Erythroblast (primary cell): ENCODE measurements around the gene RTN3.

Source experiments
- GATA1 ChIP-seq: IDR thresholded peaks from 2 replicates; pipeline ENCODE4 v1.6.1; 2011; ENCODE audit warnings: low read depth, mild to moderate bottlenecking, control low read depth, low read length, moderate library complexity
- POLR2A ChIP-seq: IDR thresholded peaks from 2 replicates; pipeline ENCODE4 v1.6.1; 2011; ENCODE audit warnings: mild to moderate bottlenecking, low read length

GRCh38 chr11:63663809-63664208 is 17.5 kb upstream of the RTN3 start:
- TF ChIP-seq POLR2A, result no peak
- no peak for TF ChIP-seq GATA1
